Thoracic aorta (tissue), 2 donors: Measurements from ENCODE around the gene MPST. TPM values are rescaled to one million over a fixed set of nuclear protein-coding genes. Genes with fewer than 3 reads are reported as not detected.

Experiments used
- ATAC-seq: fragments of 150-250 bp; one replicate; pipeline ENCODE4 v1.8.0; 2017; ENCODE audit warnings: low read depth; ENCODE audit not compliant: insufficient number of reproducible peaks, low FRiP score
- DNase-seq: peaks from one replicate; pipeline ENCODE4 v3.0.0-alpha.2; 2020; ENCODE audit warnings: low spot score
- H3K27ac ChIP-seq, 2 donors: fragments of 200-600 bp; sonication (generic); 1 replicate in 1 of 2; 2 replicates in 1 of 2; pipeline ENCODE4 v1.5.1; 2016; ENCODE audit warnings: mild to moderate bottlenecking in 2 of 2, moderate library complexity in 2 of 2
- H3K27me3 ChIP-seq: fragments of 200-600 bp; sonication (generic); replicated peaks from 2 replicates; pipeline ENCODE4 v1.6.0; 2016; ENCODE audit warnings: mild to moderate bottlenecking; ENCODE audit not compliant: insufficient read depth
- H3K36me3 ChIP-seq: fragments of 200-600 bp; sonication (generic); one replicate; pipeline ENCODE4 v1.5.1; 2016
- H3K4me1 ChIP-seq, 2 donors: fragments of 200-600 bp; sonication (generic); 1 replicate in 1 of 2; 2 replicates in 1 of 2; pipeline versions ENCODE4 v1.5.1 to v1.6.0; 2016; ENCODE audit warnings: low read depth in 2 of 2, mild to moderate bottlenecking in 1 of 2; ENCODE audit not compliant: control insufficient read depth in 1 of 2
- H3K4me3 ChIP-seq: fragments of 200-600 bp; sonication (generic); 2 replicates; pipeline ENCODE4 v1.5.1; 2016; ENCODE audit warnings: mild to moderate bottlenecking
- H3K9me3 ChIP-seq: fragments of 200-600 bp; sonication (generic); 2 replicates; pipeline ENCODE4 v1.5.1; 2016
- total RNA-seq, 2 donors: library from RNA; depleted of rRNA; stranded (reverse); fragments of >200 nt; gene quantifications; one replicate each; pipeline versions ENCODE4 v1.1.0 to v1.2.3, GENCODE V29; 2016
- TF ChIP-seq, protein P1 (sequence below): fragments of 200-600 bp; sonication (generic); IDR thresholded peaks from one replicate; pipeline ENCODE4 v1.5.1; 2019; ENCODE audit warnings: antibody characterized with exemption

The MPST gene
- total RNA-seq, 2 donors from 2014 or later: 70.1 to 108 TPM

DNA sequence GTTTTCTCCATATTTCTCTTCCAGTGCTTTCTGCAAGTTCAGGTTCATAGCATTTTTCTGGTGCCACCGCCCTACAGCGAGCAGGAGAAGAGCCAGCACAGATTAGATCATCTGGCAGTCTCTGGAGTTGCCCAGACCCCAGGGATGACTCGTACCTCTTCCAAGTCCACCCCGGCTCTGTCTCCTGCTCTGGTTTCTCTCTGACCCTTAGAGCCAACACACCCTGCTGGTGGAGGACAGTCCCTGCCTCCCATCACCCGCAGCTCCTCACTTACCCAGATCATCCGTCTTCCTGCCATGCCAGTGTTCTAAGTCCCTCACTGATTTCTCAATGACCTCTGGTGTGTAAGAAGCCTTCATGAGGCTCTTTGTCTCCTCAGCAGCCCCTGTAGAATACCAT lies 28.3 kb upstream of the MPST start:
- Histone ChIP-seq H3K9me3 (no peaks in the 10 kb centered on the region), H3K27ac (no peak overlapping the region), H3K4me3 (no peak overlapping the region), H3K27me3 (no peaks in the 10 kb centered on the region), H3K4me1 (no peaks in the 10 kb centered on the region), H3K36me3 (no peaks in the 10 kb centered on the region)
- TF ChIP-seq, protein P1, sequence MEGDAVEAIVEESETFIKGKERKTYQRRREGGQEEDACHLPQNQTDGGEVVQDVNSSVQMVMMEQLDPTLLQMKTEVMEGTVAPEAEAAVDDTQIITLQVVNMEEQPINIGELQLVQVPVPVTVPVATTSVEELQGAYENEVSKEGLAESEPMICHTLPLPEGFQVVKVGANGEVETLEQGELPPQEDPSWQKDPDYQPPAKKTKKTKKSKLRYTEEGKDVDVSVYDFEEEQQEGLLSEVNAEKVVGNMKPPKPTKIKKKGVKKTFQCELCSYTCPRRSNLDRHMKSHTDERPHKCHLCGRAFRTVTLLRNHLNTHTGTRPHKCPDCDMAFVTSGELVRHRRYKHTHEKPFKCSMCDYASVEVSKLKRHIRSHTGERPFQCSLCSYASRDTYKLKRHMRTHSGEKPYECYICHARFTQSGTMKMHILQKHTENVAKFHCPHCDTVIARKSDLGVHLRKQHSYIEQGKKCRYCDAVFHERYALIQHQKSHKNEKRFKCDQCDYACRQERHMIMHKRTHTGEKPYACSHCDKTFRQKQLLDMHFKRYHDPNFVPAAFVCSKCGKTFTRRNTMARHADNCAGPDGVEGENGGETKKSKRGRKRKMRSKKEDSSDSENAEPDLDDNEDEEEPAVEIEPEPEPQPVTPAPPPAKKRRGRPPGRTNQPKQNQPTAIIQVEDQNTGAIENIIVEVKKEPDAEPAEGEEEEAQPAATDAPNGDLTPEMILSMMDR: no peak
- ATAC-seq (no peak), DNase-seq (no peak)

DNA sequence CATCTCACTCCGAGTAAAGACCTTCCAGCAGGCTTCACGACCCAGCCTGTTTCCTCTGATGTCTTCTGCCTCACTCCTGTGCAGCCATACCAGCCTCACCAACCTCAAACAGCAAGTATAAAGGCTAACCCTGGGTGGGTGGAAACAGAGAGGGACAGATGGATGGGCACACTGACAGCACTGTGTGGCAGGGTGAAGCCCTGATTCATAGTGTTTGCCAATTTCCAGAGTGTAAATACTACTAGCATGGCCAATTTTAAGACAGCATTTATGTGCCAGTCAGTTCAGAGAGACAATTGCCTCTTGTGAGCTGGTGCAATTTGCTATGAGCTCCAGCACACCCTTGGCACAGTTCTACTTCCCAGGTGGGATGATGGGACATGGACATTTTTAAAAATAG lies 21.8 kb upstream of the MPST start:
- DNase-seq: no peak

DNA sequence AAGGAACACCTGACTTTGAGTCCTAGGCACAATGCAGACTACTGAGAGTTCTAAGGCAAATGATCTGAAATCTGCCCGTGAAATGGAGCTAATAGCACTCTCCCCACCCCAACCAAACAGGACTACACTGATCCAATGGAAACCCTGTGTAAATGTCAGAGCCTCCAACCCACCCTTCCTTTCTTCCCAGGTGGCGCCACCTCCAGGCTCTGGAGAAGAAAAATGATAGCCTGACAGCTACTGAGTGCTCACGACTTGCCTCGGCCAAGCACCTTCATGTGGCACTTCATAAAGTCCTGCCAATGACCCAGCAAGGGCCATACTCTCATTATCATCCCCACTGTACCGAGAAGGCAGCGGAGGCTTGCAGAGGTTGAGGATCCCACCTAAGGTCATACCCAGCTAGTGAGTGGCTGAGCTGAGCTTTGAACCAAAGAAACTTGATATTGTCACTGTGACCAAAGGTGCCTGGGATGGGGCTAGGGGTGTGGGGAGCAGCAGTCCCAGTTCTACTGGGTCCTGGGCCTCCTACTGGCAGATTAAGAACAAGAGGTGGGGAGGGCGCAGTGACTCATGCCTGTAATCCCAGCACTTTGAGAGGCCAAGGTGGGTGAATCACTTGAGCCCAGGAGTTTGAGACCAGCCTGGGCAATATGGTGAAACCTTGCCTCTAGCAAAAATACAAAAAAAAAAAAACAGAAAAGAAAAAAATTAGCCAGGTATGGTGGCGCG lies 20.8 kb upstream of the MPST start:
- DNase-seq (no peak), ATAC-seq (no peak)
- Histone ChIP-seq H3K27me3 (no peaks in the 10 kb centered on the region), H3K4me3 (no peak overlapping the region), H3K36me3 (no peaks in the 10 kb centered on the region), H3K4me1 (no peaks in the 10 kb centered on the region), H3K27ac (no peak overlapping the region), H3K9me3 (no peaks in the 10 kb centered on the region)
- TF ChIP-seq, protein P1: no peak

More for the DNA sequence above, 21.8 kb upstream of the MPST start:
- H3K36me3 ChIP-seq: no peaks in the 10 kb centered on the region
- TF ChIP-seq, protein P1: no peak
- H3K4me1 ChIP-seq: no peaks in the 10 kb centered on the region
- no peak for ATAC-seq
- H3K27ac ChIP-seq: no peak overlapping the region
- H3K27me3 ChIP-seq: no peaks in the 10 kb centered on the region
- H3K9me3 ChIP-seq: no peaks in the 10 kb centered on the region
- no peak overlapping the region for H3K4me3 ChIP-seq

DNA sequence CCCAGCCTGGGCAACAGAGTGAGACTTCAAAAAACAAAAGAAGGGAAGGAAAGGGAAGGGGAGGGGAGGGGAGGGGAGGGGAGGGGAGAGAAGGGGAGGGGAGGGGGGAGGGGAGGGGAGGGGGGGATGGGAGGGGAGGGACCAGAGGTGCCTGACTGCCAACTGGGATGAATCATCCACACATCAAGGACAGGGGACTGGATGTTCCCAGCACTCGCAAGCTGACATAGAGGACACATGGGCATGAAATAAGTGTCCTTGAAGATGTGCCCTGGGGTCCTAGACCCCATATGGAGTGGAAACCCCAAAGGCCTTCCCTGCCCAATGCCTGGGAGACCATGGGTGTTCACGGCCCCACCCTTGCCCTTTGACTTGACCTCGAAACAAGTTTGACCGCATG lies 20.1 kb upstream of the MPST start:
- Histone ChIP-seq H3K4me1 (no peaks in the 10 kb centered on the region), H3K27ac (no peak overlapping the region), H3K36me3 (no peaks in the 10 kb centered on the region), H3K27me3 (no peaks in the 10 kb centered on the region), H3K9me3 (no peaks in the 10 kb centered on the region), H3K4me3 (no peak overlapping the region)
- TF ChIP-seq, protein P1: no peak
- ATAC-seq (no peak), DNase-seq (no peak)

DNA sequence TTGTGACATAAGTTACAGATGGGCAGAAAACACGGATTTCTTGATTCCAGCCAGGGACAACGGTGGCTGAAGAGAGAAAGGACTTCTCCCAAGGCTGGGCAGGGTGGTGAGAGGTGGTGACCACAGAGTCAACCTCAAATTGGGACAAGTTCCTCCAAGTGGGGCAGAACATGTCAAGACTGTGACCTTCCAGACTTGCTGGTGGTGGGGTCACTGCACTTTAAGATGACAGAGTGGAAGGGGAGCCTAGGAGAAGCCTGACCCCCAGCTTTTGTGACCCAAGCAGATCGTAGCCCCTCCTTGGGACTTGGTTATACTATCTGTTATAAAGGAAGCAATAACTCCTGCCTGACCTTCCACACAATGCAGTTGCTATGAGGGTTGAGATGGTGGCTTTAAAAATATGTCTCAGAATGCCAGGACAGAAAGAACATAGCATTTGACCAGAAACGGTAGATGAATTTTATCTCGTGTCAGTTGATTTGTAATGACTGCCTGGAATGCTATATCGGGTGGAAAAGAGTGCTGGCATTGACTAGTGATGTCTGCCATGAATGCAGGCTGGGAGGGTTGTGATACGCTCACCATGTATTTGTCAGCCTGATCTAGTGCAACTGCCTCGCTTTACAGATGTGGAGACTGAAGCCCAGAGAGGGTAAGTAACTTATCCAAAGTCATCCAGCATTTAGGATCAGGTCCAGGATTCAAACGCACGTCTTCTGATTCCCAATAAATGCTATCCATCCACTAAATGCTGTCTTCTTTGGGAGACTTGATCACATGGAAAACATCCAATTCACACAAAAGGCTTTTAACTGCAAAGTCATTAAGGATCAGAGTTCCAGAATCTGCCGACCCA lies 18.6 kb upstream of the MPST start:
- H3K4me3 ChIP-seq: no peak overlapping the region
- no peaks in the 10 kb centered on the region for H3K27me3 ChIP-seq
- H3K9me3 ChIP-seq: no peaks in the 10 kb centered on the region
- H3K27ac ChIP-seq: no peak overlapping the region
- no peak for ATAC-seq
- no peak for DNase-seq
- no peaks in the 10 kb centered on the region for H3K36me3 ChIP-seq
- TF ChIP-seq, protein P1: no peak
- H3K4me1 ChIP-seq: no peaks in the 10 kb centered on the region
